ENCODE results near the gene LRP8. TPM values are rescaled to one million over a fixed set of nuclear protein-coding genes. Genes with fewer than 3 reads are reported as not detected.

The LRP8 gene
- total and polyA plus RNA-seq, 2 donors (not counting 3 experiments of a cell fraction or from before 2014, with no cell fraction given), result 40.9 to 62.2 TPM

DNA sequence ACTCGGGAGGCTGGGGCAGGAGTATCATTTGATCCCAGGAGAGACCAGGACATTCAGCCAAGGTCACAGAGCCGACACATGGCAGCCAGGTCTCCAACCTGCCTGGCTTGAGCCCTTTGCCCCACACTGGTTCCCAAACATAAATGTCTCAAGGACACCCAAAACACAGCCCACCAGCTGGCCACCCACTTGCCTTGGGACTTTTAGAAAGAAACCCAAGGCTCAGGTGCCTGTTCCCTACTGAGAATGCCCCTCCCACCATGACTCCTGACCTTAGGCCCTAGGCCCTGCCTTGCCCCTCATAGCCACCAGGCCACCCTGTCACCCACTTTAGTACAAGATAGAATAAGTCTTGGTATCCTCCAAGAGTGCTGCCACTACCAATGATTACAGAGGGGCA, 41.9 kb upstream of the LRP8 start:
- no peak for DNase-seq (ENCODE audit: low read depth, low spot score)
- BruUV-seq (replicated peaks), result no TSS peak
- Histone ChIP-seq H2AFZ (ENCODE audit: low read depth, low read length) (no peak overlapping the region), H3K27ac (ENCODE audit: insufficient read depth, low read depth, low read length) (no peak overlapping the region), H3K4me2 (ENCODE audit: insufficient read depth, low read length) (no peak overlapping the region), H3K36me3 (ENCODE audit: control insufficient read depth in 2 of 2, extremely low read depth in 1 of 2, insufficient read depth in 2 of 2, low read length in 2 of 2) (no peaks in the 10 kb centered on the region), H3K4me3 (replicated peaks in 1 of 3; ENCODE audit: insufficient read depth in 1 of 3, low read depth in 1 of 3, low read length in 3 of 3) (no peak overlapping the region), H3K9ac (replicated peaks; ENCODE audit: extremely low read depth, insufficient read depth, low read length) (no peak overlapping the region), H3K4me1 (ENCODE audit: control insufficient read depth, extremely low read depth, insufficient read depth, low read length) (no peaks in the 10 kb centered on the region), H3K79me2 (ENCODE audit: control insufficient read depth, insufficient read depth, low read length) (no peaks in the 10 kb centered on the region), H3K27me3 (ENCODE audit: control insufficient read depth in 2 of 2, insufficient read depth in 2 of 2, low read length in 2 of 2) (peaks cover 0 to 2% of the 10 kb centered on the region in 2 experiments), H3K9me3 (replicated peaks; ENCODE audit: control insufficient read depth, insufficient read depth, low read length) (no peaks in the 10 kb centered on the region), H4K20me1 (replicated peaks; ENCODE audit: control insufficient read depth, extremely low read depth, insufficient read depth, low read length) (no peaks in the 10 kb centered on the region), H3K9me1 (replicated peaks; ENCODE audit: control insufficient read depth, extremely low read depth, insufficient read depth, low read length) (no peaks in the 10 kb centered on the region)
- TF ChIP-seq GATA2 (IDR thresholded peaks at IDR 0.05; ENCODE audit: insufficient read depth, insufficient read length, low read depth, low read length) (no peak), MYC (IDR thresholded peaks at IDR 0.05; ENCODE audit: low read depth, low read length) (no peak), FOS (IDR thresholded peaks at IDR 0.05; ENCODE audit: borderline replicate concordance, insufficient read depth, low read length) (no peak), JUN (IDR thresholded peaks at IDR 0.05; ENCODE audit: borderline replicate concordance, insufficient read depth, insufficient read length, low read depth) (no peak), POLR2AphosphoS5 (IDR thresholded peaks at IDR 0.05; ENCODE audit: insufficient read depth, low read depth, low read length) (no peak), POLR2A (IDR thresholded peaks at IDR 0.05; ENCODE audit: low read depth, low read length) (no peak), MAX (IDR thresholded peaks at IDR 0.05; ENCODE audit: insufficient read depth, insufficient read length) (no peak), EZH2 (IDR thresholded peaks at IDR 0.05; ENCODE audit: borderline replicate concordance, low read depth, low read length, severe bottlenecking) (no peak)
- TF ChIP-seq, protein P1, sequence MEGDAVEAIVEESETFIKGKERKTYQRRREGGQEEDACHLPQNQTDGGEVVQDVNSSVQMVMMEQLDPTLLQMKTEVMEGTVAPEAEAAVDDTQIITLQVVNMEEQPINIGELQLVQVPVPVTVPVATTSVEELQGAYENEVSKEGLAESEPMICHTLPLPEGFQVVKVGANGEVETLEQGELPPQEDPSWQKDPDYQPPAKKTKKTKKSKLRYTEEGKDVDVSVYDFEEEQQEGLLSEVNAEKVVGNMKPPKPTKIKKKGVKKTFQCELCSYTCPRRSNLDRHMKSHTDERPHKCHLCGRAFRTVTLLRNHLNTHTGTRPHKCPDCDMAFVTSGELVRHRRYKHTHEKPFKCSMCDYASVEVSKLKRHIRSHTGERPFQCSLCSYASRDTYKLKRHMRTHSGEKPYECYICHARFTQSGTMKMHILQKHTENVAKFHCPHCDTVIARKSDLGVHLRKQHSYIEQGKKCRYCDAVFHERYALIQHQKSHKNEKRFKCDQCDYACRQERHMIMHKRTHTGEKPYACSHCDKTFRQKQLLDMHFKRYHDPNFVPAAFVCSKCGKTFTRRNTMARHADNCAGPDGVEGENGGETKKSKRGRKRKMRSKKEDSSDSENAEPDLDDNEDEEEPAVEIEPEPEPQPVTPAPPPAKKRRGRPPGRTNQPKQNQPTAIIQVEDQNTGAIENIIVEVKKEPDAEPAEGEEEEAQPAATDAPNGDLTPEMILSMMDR (IDR thresholded peaks at IDR 0.05; ENCODE audit: extremely low read depth in 1 of 2, insufficient read depth in 1 of 2, low read depth in 1 of 2, low read length in 2 of 2), result no peak
- CTCF ChIA-PET, result interaction anchor here (1.2 kb wide), 1 partner anchor 23 kb away, joined by 3 read pairs; no protein-coding TSS in a partner anchor
- no peak for FAIRE-seq
- dilution Hi-C loops (cut with MboI; ENCODE audit: extremely low pct_ligation_motif_present, low sequenced_read_pairs), result no loop called here
- POLR2A ChIA-PET, result no interaction called here
- intact Hi-C loops (cut with micrococcal nuclease), result no loop called here
